ENCODE results near the gene MGRN1.

GRCh38 chr16:4675864-4676786 is 51.5 kb downstream of the MGRN1 start:
- TF ChIP-seq POLR2AphosphoS5 (IDR thresholded peaks at IDR 0.05) = no peak
- no peak for TF ChIP-seq CTCF (IDR thresholded peaks at IDR 0.05)

Measured in upper lobe of left lung (tissue), 4 donors.